Measurements from ENCODE around the gene RPL36.

GRCh38 chr19:5697890-5698634 is 8.0 kb downstream of the RPL36 start:
- TF ChIP-seq, protein P1, sequence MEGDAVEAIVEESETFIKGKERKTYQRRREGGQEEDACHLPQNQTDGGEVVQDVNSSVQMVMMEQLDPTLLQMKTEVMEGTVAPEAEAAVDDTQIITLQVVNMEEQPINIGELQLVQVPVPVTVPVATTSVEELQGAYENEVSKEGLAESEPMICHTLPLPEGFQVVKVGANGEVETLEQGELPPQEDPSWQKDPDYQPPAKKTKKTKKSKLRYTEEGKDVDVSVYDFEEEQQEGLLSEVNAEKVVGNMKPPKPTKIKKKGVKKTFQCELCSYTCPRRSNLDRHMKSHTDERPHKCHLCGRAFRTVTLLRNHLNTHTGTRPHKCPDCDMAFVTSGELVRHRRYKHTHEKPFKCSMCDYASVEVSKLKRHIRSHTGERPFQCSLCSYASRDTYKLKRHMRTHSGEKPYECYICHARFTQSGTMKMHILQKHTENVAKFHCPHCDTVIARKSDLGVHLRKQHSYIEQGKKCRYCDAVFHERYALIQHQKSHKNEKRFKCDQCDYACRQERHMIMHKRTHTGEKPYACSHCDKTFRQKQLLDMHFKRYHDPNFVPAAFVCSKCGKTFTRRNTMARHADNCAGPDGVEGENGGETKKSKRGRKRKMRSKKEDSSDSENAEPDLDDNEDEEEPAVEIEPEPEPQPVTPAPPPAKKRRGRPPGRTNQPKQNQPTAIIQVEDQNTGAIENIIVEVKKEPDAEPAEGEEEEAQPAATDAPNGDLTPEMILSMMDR (IDR thresholded peaks at IDR 0.05), result no peak
- TF ChIP-seq POLR2A (IDR thresholded peaks at IDR 0.05), result no peak

Data from Peyer's patch (tissue), 4 donors.